A549 (cell line): Measurements from ENCODE around the gene DENND5A. TPM values are rescaled to one million over a fixed set of nuclear protein-coding genes. Genes with fewer than 3 reads are reported as not detected.
"Not testable (repeated sequence)": the region's sequence is repeated elsewhere in the genome, so short reads cannot be mapped to it uniquely, and the experiment has no call there.

Experiments
- ATAC-seq, 2 experiments: fragments of 200-7000 bp in 1 of 2; fragments of >200 bp in 1 of 2; cut with Nextera tagmentation in 1 of 2; cut with Tn5 transposase in 1 of 2; 3 replicates each; pipeline versions ENCODE4 v1.8.0 to v1.9.1; 2018 to 2020; ENCODE audit warnings: mild to moderate bottlenecking in 1 of 2, moderate library complexity in 1 of 2
- CTCF ChIA-PET: fragments of 300-600 bp; sonication (Branson Sonifier 250); formaldehyde crosslinking; extraction: SDS; loops from one replicate; lab custom pipeline; 2021; ENCODE audit warnings: antibody characterized with exemption, inconsistent platforms; lab: Yijun Ruan, JAX
- POLR2A ChIA-PET: fragments of 350-600 bp; formaldehyde crosslinking; extraction: SDS; loops from one replicate; lab custom pipeline; 2021; ENCODE audit warnings: antibody characterized with exemption, inconsistent platforms; lab: Yijun Ruan, JAX
- DNase-seq, 2 experiments: peaks; one replicate each; pipeline versions ENCODE4 v3.0.0 to v3.0.0-alpha.2; 2011 to 2016; ENCODE audit warnings: low read depth in 1 of 2, low spot score in 1 of 2
- FAIRE-seq: peaks from 2 replicates; lab custom pipeline; 2011; peaks lifted over from hg19 to GRCh38; lab: Jason Lieb, UNC
- H3K27ac ChIP-seq, 2 experiments: fragments of >200 bp; sonication (Bioruptor Twin); formaldehyde crosslinking; 3 replicates each; pipeline ENCODE4 v1.5.1; 2016 to 2017
- H3K4me1 ChIP-seq: fragments of >200 bp; sonication (Bioruptor Twin); formaldehyde crosslinking; 3 replicates; pipeline ENCODE4 v1.6.1; 2016
- H3K4me2 ChIP-seq: fragments of >200 bp; sonication (Bioruptor Twin); formaldehyde crosslinking; 3 replicates; pipeline ENCODE4 v1.6.1; 2016
- H3K4me3 ChIP-seq: fragments of >200 bp; sonication (Bioruptor Twin); formaldehyde crosslinking; 3 replicates; pipeline ENCODE4 v1.5.1; 2016
- H3K9me3 ChIP-seq: fragments of >200 bp; sonication (Bioruptor Twin); formaldehyde crosslinking; 3 replicates; pipeline ENCODE4 v1.6.1; 2016
- CBX8 ChIP-seq: fragments of 200-600 bp; sonication (generic); IDR thresholded peaks from 2 replicates; pipeline ENCODE4 v1.6.1; 2016
- CHD4 ChIP-seq: fragments of 200-600 bp; sonication (generic); IDR thresholded peaks from 2 replicates; pipeline ENCODE4 v1.6.1; 2016; ENCODE audit warnings: antibody characterized with exemption, mild to moderate bottlenecking, borderline replicate concordance
- EHF ChIP-seq: fragments of 250-450 bp; sonication (Bioruptor Pico); IDR thresholded peaks from 2 replicates; pipeline ENCODE4 v1.5.0; 2020; ENCODE audit warnings: mild to moderate bottlenecking
- EHMT2 ChIP-seq: fragments of 200-600 bp; sonication (generic); IDR thresholded peaks from 2 replicates; pipeline ENCODE4 v1.6.1; 2016; ENCODE audit warnings: antibody characterized with exemption, low read depth, mild to moderate bottlenecking, moderate library complexity
- EP300 ChIP-seq, 2 experiments: fragments of >200 bp; sonication (Bioruptor Twin); formaldehyde crosslinking; IDR thresholded peaks; 2 replicates in 1 of 2; 3 replicates in 1 of 2; pipeline ENCODE4 v1.6.1; 2016 to 2017
- ESRRA ChIP-seq: fragments of 150-350 bp; IDR thresholded peaks from 2 replicates; pipeline ENCODE4 v1.6.1; 2014; ENCODE audit warnings: mild to moderate bottlenecking, low read length, borderline replicate concordance
- FOSB ChIP-seq: fragments of 250-450 bp; sonication (Bioruptor Pico); IDR thresholded peaks from 2 replicates; pipeline ENCODE4 v1.5.0; 2020; ENCODE audit warnings: mild to moderate bottlenecking, moderate library complexity
- KDM1A ChIP-seq: fragments of 200-600 bp; sonication (generic); IDR thresholded peaks from 2 replicates; pipeline ENCODE4 v1.6.1; 2016; ENCODE audit warnings: low read depth, mild to moderate bottlenecking
- MAZ ChIP-seq: fragments of 150-350 bp; IDR thresholded peaks from 2 replicates; pipeline ENCODE4 v1.6.1; 2014; ENCODE audit warnings: antibody characterized with exemption, low read depth, low read length, borderline replicate concordance
- NR3C1 ChIP-seq: fragments of >200 bp; sonication (Bioruptor Twin); formaldehyde crosslinking; IDR thresholded peaks from 3 replicates; pipeline ENCODE4 v1.6.1; 2017
- RARB ChIP-seq: fragments of 250-450 bp; sonication (Bioruptor Pico); IDR thresholded peaks from 2 replicates; pipeline ENCODE4 v1.8.0; 2021; ENCODE audit warnings: mild to moderate bottlenecking, moderate library complexity
- RCOR1 ChIP-seq: fragments of 150-350 bp; IDR thresholded peaks from 2 replicates; pipeline ENCODE4 v1.6.1; 2014; ENCODE audit warnings: antibody characterized with exemption, low read length, low read depth
- RFX5 ChIP-seq: fragments of 450-650 bp; IDR thresholded peaks from 2 replicates; pipeline ENCODE4 v1.7.1; 2014; ENCODE audit warnings: antibody characterized with exemption, mild to moderate bottlenecking, moderate library complexity
- SMC3 ChIP-seq: fragments of >200 bp; sonication (Bioruptor Twin); formaldehyde crosslinking; IDR thresholded peaks from 3 replicates; pipeline ENCODE4 v1.6.1; 2018; ENCODE audit warnings: inconsistent platforms
- TP53 ChIP-seq: fragments of 250-450 bp; sonication (Bioruptor Pico); IDR thresholded peaks from 2 replicates; pipeline ENCODE4 v1.5.0; 2021; ENCODE audit warnings: mild to moderate bottlenecking, moderate library complexity
- ZNF302 ChIP-seq: fragments of 250-450 bp; sonication (Bioruptor Pico); IDR thresholded peaks from 2 replicates; pipeline ENCODE4 v1.9.0; 2021; ENCODE audit warnings: inconsistent platforms, mild to moderate bottlenecking, moderate library complexity
- ZSCAN20 ChIP-seq: fragments of 250-450 bp; sonication (Bioruptor Pico); IDR thresholded peaks from 2 replicates; pipeline ENCODE4 v1.8.0; 2022; ENCODE audit warnings: mild to moderate bottlenecking, moderate library complexity
- WGBS: methylation state at CpG from one replicate; pipeline ENCODE4 v1.1.6; 2017; ENCODE audit errors: missing lambda C conversion rate; 5-methylcytosine and 5-hydroxymethylcytosine counted together
- polyA plus RNA-seq, 4 experiments: library from polyadenylated mRNA; depleted of rRNA in 3 of 4; stranded (reverse); fragments of >200 nt; fragmentation: RNase III in 1 of 4; extraction: RNeasy Plus Mini Kit Qiagen cat#74134 plus additional on column Dnase treatment in 1 of 4; gene quantifications; 2 replicates in 3 of 4; 3 replicates in 1 of 4; pipeline ENCODE4 v1.2.3, GENCODE V29; 2011 to 2017
- TF ChIP-seq, protein P1 (sequence below): fragments of 450-650 bp; IDR thresholded peaks from 2 replicates; pipeline ENCODE4 v1.6.1; 2014; ENCODE audit warnings: antibody characterized with exemption
- TF ChIP-seq, protein P2 (sequence below): fragments of 200-600 bp; sonication (generic); IDR thresholded peaks from 2 replicates; pipeline ENCODE4 v1.6.1; 2016; ENCODE audit warnings: antibody characterized with exemption, mild to moderate bottlenecking, moderate library complexity
- TF ChIP-seq, protein P3 (sequence below): fragments of >200 bp; sonication (Bioruptor Twin); formaldehyde crosslinking; IDR thresholded peaks from 2 replicates; pipeline ENCODE4 v1.6.1; 2016
- TF ChIP-seq, protein P4 (sequence below): IDR thresholded peaks from 2 replicates; pipeline ENCODE4 v1.6.1; 2012

The DENND5A gene
- polyA plus RNA-seq, 2 of the 4 experiments (the other 2 are of a cell fraction), result 36.6 to 88.7 TPM

DNA sequence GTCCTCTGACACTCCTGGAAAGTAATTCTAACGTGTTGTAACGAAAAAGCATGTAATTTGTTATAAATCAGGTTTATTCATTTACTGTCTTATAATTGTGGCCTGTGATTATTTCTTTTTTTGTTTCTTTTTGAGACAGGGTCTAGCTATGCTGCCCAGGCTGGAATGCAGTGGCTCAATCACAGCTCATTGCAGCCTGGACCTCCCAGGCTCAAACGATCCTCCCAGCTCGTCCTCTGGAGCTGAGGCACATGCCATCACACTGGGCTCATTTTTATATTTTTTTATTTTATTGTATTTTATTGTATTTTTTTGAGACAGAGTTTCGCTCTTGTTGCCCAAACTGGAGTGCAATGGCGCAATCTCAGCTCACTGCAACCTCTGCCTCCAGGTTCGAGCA is 15.9 kb downstream of the DENND5A start (continued):
- TF ChIP-seq, protein P1, sequence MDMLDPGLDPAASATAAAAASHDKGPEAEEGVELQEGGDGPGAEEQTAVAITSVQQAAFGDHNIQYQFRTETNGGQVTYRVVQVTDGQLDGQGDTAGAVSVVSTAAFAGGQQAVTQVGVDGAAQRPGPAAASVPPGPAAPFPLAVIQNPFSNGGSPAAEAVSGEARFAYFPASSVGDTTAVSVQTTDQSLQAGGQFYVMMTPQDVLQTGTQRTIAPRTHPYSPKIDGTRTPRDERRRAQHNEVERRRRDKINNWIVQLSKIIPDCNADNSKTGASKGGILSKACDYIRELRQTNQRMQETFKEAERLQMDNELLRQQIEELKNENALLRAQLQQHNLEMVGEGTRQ, result no peak
- TF ChIP-seq TP53 (CRISPR knock-in tag) (no peak), EHMT2 (no peak), CBX8 (no peak), SMC3 (no peak)
- TF ChIP-seq, protein P2, sequence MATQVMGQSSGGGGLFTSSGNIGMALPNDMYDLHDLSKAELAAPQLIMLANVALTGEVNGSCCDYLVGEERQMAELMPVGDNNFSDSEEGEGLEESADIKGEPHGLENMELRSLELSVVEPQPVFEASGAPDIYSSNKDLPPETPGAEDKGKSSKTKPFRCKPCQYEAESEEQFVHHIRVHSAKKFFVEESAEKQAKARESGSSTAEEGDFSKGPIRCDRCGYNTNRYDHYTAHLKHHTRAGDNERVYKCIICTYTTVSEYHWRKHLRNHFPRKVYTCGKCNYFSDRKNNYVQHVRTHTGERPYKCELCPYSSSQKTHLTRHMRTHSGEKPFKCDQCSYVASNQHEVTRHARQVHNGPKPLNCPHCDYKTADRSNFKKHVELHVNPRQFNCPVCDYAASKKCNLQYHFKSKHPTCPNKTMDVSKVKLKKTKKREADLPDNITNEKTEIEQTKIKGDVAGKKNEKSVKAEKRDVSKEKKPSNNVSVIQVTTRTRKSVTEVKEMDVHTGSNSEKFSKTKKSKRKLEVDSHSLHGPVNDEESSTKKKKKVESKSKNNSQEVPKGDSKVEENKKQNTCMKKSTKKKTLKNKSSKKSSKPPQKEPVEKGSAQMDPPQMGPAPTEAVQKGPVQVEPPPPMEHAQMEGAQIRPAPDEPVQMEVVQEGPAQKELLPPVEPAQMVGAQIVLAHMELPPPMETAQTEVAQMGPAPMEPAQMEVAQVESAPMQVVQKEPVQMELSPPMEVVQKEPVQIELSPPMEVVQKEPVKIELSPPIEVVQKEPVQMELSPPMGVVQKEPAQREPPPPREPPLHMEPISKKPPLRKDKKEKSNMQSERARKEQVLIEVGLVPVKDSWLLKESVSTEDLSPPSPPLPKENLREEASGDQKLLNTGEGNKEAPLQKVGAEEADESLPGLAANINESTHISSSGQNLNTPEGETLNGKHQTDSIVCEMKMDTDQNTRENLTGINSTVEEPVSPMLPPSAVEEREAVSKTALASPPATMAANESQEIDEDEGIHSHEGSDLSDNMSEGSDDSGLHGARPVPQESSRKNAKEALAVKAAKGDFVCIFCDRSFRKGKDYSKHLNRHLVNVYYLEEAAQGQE, result no peak

DNA sequence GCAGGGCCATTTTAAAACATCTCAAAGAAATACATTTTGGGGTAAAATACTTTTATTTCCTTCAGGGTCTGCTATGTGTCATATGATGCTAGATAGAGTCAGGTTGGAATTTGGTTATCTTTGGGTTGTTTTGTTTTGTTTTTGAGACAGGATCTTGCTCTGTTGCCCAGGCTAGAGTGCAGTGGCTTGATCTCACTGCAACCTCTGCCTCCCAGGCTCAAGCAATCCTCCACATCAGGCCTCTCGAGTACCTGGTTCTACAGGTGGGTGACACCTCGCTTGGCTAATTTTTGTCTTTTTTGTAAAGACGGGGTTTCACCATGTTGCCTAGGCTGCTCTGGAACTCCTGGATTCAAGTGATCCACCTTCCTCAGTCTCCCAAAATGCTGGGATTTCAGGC is 17.3 kb downstream of the DENND5A start:
- ChIA-PET CTCF (interaction anchor here (0.6 to 1.5 kb wide), 3 partner anchors 182 to 258 kb away, joined by 3 to 4 read pairs (median 3); no protein-coding TSS in a partner anchor), POLR2A (no interaction called here)
- no peak for DNase-seq
- peaks cover 9% of the 10 kb centered on the region for H3K4me1 ChIP-seq
- no peak for FAIRE-seq
- no peak for ATAC-seq
- TF ChIP-seq ESRRA (no peak), RFX5 (no peak), RCOR1 (no peak), MAZ (no peak), ZSCAN20 (CRISPR knock-in tag) (no peak), FOSB (CRISPR knock-in tag) (no peak), EHF (CRISPR knock-in tag) (no peak), NR3C1 (no peak), CHD4 (no peak), KDM1A (no peak), RARB (CRISPR knock-in tag) (no peak), CBX8 (no peak), EP300 (IDR thresholded peaks at IDR 0.05) (no peak), ZNF302 (CRISPR knock-in tag) (no peak)
- TF ChIP-seq, protein P3, sequence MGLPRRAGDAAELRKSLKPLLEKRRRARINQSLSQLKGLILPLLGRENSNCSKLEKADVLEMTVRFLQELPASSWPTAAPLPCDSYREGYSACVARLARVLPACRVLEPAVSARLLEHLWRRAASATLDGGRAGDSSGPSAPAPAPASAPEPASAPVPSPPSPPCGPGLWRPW, result no peak
- TF ChIP-seq, protein P4, sequence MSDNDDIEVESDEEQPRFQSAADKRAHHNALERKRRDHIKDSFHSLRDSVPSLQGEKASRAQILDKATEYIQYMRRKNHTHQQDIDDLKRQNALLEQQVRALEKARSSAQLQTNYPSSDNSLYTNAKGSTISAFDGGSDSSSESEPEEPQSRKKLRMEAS, result no peak
- WGBS, result 93% methylated on average over 3 of the region's 3 CpGs
- no peak overlapping the region for H3K4me3 ChIP-seq
- no peak overlapping the region for H3K27ac ChIP-seq
- no peaks in the 10 kb centered on the region for H3K9me3 ChIP-seq
- no peak overlapping the region for H3K4me2 ChIP-seq

DNA sequence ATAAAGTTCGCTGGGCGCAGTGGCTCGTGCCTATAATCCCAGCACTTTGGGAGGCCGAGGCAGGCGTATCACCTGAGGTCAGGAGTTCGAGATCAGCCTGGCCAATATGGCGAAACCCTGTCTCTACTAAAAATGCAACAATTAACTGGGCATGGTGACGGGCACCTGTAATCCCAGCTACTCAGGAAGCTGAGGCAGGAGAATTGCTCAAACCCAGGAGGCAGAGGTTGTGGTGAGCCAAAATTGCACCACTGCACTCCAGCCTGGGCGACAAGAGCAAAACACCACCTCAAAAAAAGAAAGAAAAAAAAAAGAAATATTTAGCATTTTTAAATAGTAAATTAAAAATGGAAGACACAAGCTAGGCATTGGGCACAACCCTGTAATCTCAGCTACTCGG is 28.9 kb downstream of the DENND5A start:
- DNase-seq, ATAC-seq, H3K4me2 ChIP-seq, H3K4me3 ChIP-seq, H3K4me1 ChIP-seq, FAIRE-seq, CTCF ChIA-PET, POLR2A ChIA-PET, H3K27ac ChIP-seq, H3K9me3 ChIP-seq: not testable (repeated sequence)
- WGBS, result 93% methylated on average over 10 of the region's 10 CpGs
